Colon (tissue), 2 donors: ENCODE measurements around the gene NFIA.

ENCODE experiments used
- FAIRE-seq: peaks from 2 replicates; lab custom pipeline; 2012; peaks lifted over from hg19 to GRCh38; lab: Jason Lieb, UNC
- donor health status: control.
- donor health status: control.

NFIA gene

DNA sequence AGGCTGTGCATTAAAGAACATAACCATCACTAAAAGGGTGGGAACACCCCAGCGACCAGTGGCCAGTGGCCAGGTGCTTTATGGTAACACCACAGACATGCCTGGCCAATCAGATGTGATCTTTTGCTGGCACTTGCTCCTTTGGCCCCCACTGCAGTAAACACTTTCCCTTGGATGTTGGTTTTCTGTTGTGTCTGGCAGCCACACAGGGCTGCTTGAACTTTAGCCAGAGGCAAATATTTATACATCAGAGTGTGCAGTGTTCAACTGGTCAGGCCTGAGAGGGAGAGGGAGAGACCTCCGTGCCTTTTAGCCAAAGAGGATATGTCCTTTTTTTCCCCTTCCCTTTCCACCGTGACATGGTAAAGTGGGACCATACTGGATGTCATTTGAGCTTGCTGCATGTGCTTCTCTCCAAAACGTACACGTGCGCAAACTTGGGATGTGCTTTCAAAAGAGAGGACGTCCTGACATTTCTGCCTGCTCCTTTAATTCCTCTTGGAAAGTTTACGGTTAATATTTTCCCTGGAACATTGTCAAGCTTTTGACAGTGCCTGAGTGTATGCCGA, 101.2 kb downstream of the NFIA start:
- no peak for FAIRE-seq

GRCh38 chr1:61184040-61184713, 101.8 kb downstream of the NFIA start:
- FAIRE-seq, result no peak

DNA sequence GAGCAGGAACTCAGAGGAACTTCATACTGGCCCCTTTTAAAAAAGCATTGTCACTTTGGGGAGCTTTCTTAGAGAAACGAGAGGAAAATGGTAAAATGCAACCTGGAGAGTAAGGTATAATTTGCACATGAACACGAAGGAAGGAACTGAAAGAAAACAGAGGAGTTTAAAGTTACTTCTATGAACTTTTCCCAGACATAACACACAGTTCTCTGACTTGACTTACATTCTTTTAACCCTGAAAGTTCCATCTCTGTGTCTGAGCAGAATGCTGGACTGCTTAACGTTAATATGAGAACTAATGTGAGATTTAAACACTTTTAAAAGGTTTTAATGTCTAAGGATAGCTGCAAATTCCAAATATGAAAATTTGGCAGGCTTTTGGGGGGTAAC, 102.3 kb downstream of the NFIA start:
- no peak for FAIRE-seq

GRCh38 chr1:61186753-61187152, 104.4 kb downstream of the NFIA start:
- no peak for FAIRE-seq

DNA sequence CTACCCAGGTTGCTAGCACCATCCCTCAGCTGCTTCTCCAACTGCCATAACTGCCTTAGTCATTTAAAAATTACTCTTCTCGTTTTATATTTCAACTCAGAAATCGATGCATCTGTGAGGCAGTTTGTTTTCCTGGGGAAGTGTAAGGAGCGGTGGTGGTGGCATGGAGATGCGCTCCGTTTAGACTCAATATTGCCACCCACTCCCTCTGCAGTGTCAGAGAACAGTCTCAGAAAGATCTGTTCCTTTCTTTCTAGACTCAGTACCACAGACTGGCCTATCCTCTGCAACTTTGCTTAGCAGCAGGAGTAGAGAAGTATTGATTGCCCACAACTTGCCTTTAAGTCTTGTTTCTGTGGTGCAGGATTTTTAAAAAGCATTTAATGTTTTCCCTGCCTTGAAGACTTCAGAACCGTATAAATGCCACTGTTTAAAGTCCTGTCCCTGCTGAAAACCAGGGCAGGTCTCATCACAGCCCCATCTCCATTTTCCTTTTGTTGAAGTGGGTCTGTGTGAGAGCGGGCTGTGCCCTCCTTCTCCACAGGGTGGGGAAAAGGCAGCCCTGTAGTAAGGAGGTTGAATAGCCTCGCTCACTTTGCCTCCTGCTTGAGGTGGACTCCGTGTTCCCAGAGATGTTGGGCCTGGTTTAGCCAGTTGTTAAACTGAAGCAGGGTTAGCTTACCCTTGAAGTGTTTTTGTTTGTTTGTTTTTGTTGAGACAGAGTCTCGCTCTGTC, 105.2 kb downstream of the NFIA start:
- no peak for FAIRE-seq

- no peak for FAIRE-seq
Observed at GRCh38 chr1:61190153-61190552, 107.8 kb downstream of the NFIA start.

DNA sequence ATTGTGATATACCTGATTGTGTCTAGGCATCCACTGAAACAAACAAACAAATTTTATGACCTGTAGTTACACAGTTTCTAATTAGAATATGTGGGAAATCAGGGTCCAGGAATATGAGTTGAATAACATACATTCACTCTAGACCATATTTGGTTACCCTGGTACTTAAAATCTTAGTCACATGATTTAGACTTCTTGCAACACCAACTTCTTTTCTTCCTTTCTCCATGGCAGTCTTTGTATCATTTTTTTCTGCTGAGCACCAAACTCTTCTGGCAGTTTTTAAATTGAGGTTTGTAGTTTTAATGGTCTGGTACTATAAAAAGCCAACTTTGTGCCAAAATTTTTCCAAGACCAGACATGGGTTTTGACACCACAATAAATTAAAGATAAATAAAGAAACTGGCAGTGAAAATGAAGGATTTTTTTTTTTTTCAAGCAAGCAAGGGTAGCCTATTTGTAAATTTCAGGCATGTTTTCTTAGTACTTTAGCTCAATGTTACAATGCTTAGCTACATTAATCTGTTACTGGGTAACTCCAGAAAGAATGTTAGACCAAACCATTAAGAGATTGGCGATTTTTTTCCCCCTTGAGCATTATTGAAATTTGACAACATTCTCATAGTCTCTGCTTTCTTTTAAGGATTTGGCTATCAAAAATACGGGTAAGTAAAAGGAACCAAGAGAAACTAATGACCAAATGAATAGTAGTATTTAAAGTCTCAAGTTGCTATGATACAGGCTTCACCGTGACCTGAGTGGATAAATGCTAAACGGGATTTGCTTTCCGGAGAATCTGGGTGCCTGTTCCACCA, 108.5 kb downstream of the NFIA start:
- no peak for FAIRE-seq

- FAIRE-seq, result no peak
Observed at GRCh38 chr1:61191433-61191720, 109.0 kb downstream of the NFIA start.

DNA sequence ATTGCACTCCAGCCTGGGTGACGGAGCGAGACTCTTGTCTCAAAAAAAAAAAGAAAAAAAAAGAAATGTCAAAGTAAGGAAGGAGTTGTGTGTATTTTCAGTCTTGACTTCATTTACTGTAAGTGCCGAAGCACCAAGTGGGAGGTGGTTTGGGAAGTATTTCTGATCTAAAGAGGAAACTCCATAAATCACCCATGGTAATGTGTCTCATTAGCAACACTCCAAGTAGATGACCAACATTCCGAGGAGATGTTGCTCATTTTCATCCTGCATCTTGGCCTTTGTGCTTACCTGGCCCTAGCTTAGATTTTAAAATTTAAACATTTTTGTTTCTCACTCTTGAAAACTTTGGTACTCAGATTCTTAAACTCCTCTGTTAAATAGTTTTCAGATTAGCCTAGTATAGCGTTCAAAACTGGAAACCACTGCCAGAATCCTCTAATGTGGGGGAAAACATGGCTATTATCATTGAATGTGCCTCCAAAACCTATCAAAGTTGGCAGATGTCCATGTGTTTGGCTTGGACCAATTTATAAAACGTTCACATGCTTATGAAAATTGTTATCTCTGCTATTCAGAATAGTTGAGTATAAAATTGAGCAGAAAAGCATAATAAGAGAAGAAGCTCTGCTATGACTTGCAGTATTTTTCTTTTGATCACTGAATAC, 110.4 kb downstream of the NFIA start:
- FAIRE-seq, result no peak

- no peak for FAIRE-seq
Observed at GRCh38 chr1:61193808-61194207, 111.4 kb downstream of the NFIA start.

- no peak for FAIRE-seq
Observed at GRCh38 chr1:61198554-61198953, 116.2 kb downstream of the NFIA start.

- FAIRE-seq, result no peak
Observed at GRCh38 chr1:61201035-61201434, 118.7 kb downstream of the NFIA start.

GRCh38 chr1:61202854-61203598, 120.7 kb downstream of the NFIA start:
- no peak for FAIRE-seq

DNA sequence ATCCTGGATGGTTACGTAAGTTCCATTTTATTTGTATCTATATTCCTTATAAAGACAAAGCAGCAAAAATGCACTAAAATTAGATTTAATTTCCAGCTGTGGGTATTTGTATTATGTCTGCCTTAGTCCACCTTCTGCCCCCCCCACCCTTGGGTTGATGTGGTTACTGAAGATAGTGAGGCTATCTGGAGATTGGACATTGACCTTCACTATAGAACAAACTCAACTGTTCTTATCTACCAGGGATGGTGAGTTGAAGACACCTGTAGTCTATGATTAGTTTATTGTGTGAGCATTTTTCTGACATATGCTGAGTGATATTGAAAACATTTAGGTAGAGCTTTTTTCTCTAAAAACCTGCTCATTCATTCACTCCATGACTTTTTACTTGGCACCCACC, 122.2 kb downstream of the NFIA start:
- FAIRE-seq, result no peak

- FAIRE-seq, result no peak
Observed at GRCh38 chr1:61207416-61207815, 125.1 kb downstream of the NFIA start.

- FAIRE-seq, result no peak
Observed at GRCh38 chr1:61208172-61208571, 125.8 kb downstream of the NFIA start.

GRCh38 chr1:61208831-61209230, 126.5 kb downstream of the NFIA start:
- FAIRE-seq, result no peak

GRCh38 chr1:61210435-61211154, 128.2 kb downstream of the NFIA start:
- FAIRE-seq, result no peak

GRCh38 chr1:61213245-61214011, 131.1 kb downstream of the NFIA start:
- no peak for FAIRE-seq

DNA sequence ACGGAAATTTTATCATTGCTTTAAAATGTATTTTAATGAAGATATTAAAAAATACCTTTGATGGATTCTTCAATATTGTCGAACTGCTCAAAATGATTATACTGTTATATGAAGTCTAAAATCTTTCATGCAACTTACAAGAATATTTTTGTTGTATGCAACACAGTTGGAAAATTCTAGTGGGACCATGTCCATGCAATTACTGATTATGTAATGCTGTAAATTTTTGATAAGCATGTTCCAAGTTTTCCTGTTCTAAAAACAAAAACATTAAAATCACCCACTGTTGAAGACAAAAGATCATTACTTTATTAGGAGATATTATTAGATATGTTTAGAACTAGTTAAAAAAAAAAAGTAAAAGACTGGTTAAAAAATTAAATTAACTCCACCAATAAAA, 132.8 kb downstream of the NFIA start:
- peak; percentile 69 for FAIRE-seq
